ENCODE data around the gene CCDC93. TPM values are rescaled to one million over a fixed set of nuclear protein-coding genes. Genes with fewer than 3 reads are reported as not detected.
"Not testable (repeated sequence)": the region's sequence is repeated elsewhere in the genome, so short reads cannot be mapped to it uniquely, and the experiment has no call there.

Gene CCDC93
- total and polyA plus RNA-seq, 9 donors: 10.3 to 33.8 (median 25.4) TPM

GRCh38 chr2:117930775-117931174, 83.1 kb downstream of the CCDC93 start:
- TF ChIP-seq POLR2A (IDR thresholded peaks at IDR 0.05) (no peak), CTCF (IDR thresholded peaks at IDR 0.05) (no peak)
- Histone ChIP-seq H3K27me3 (no peaks in the 10 kb centered on the region), H3K36me3 (no peaks in the 10 kb centered on the region), H3K27ac (no peak overlapping the region), H3K9me3 (no peaks in the 10 kb centered on the region), H3K4me3 (no peak overlapping the region), H3K4me1 (ENCODE audit: insufficient read depth) (no peaks in the 10 kb centered on the region)
- no peak for DNase-seq
- 88 to 93% (median 92%) methylated on average over 4 of the region's 4 CpGs for WGBS, 3 donors
- intact Hi-C loops (cut with DNase I): loop anchor here in 1 of 4 donors (10.0 kb wide), 1 partner anchor 96 kb away; no protein-coding TSS in a partner anchor

- H3K9me3 ChIP-seq; H3K4me1 ChIP-seq (ENCODE audit: insufficient read depth); H3K27ac ChIP-seq; DNase-seq; intact Hi-C loops (cut with DNase I); H3K36me3 ChIP-seq; H3K27me3 ChIP-seq; H3K4me3 ChIP-seq: not testable (repeated sequence)
- 97 to 98% (median 97%) methylated on average over 9 of the region's 9 CpGs for WGBS, 3 donors
Observed at GRCh38 chr2:117923471-117923870, 90.4 kb downstream of the CCDC93 start.

DNA sequence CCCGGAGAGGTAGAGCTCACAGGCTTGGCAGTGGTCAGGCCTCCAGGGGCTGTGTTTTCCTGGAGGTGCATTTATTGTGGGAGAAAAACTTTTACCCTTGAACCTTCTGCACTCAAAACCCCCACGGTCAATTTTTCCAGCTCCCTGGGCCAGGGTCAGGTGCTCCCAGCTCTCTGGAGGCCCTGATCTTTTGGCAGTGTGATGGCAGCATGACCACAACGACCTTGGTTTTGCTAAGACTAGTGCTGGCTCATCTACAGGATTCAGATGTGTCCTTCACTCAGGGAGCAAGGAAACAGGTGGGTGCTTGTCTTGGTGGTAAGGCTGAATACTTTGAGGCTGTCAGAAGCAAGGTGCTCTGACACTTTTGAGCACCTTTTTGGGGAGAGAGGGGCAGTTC, 92.3 kb downstream of the CCDC93 start:
- DNase-seq: no peak
- no peak overlapping the region for H3K4me3 ChIP-seq
- intact Hi-C loops (cut with DNase I): no loop called here
- WGBS, 3 donors: 70 to 82% (median 81%) methylated on average over 3 of the region's 3 CpGs
- no peaks in the 10 kb centered on the region for H3K4me1 ChIP-seq (ENCODE audit: insufficient read depth)
- no peak overlapping the region for H3K27ac ChIP-seq
- no peaks in the 10 kb centered on the region for H3K27me3 ChIP-seq
- no peaks in the 10 kb centered on the region for H3K9me3 ChIP-seq
- TF ChIP-seq CTCF (IDR thresholded peaks at IDR 0.05) (no peak), EP300 (IDR thresholded peaks at IDR 0.05) (no peak), POLR2A (IDR thresholded peaks at IDR 0.05) (no peak)
- H3K36me3 ChIP-seq: no peaks in the 10 kb centered on the region

DNA sequence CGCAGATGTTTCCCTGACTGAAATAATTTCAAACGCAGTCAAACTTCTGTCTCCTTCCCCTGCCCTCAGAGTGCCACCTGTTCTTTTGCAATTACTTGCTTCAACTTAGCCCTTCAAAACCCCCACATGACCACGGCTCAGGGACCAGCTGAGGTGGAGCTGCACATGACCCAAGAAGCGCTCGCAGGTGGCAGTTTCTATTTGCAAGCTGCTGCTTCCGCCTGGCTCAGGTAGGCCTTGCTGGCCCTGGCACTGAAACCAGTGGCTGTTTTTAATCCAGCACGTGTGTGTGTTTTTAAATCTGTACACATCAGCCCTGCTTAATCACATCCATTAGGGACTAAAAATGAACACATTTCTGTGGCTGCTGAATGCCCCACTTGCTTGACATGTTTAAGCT, 95.3 kb downstream of the CCDC93 start:
- Histone ChIP-seq H3K4me1 (ENCODE audit: insufficient read depth) (no peaks in the 10 kb centered on the region), H3K27ac (no peak overlapping the region), H3K27me3 (no peaks in the 10 kb centered on the region), H3K36me3 (no peaks in the 10 kb centered on the region), H3K9me3 (no peaks in the 10 kb centered on the region), H3K4me3 (no peak overlapping the region)
- 89 to 94% (median 94%) methylated on average over 7 of the region's 7 CpGs for WGBS, 3 donors
- intact Hi-C loops (cut with DNase I): no loop called here
- TF ChIP-seq EP300 (IDR thresholded peaks at IDR 0.05) (no peak), CTCF (IDR thresholded peaks at IDR 0.05) (no peak), POLR2A (IDR thresholded peaks at IDR 0.05) (no peak)
- DNase-seq: no peak

- H3K36me3 ChIP-seq: no peaks in the 10 kb centered on the region
- intact Hi-C loops (cut with DNase I): no loop called here
Observed at GRCh38 chr2:117917223-117917917, 96.5 kb downstream of the CCDC93 start.

More at GRCh38 chr2:117917223-117917917, 96.5 kb downstream of the CCDC93 start:
- H3K4me3 ChIP-seq: no peak overlapping the region
- H3K4me1 ChIP-seq (ENCODE audit: insufficient read depth): no peaks in the 10 kb centered on the region
- TF ChIP-seq POLR2A (IDR thresholded peaks at IDR 0.05) (no peak), EP300 (IDR thresholded peaks at IDR 0.05) (no peak), CTCF (IDR thresholded peaks at IDR 0.05) (no peak)
- no peak for DNase-seq
- H3K9me3 ChIP-seq: no peaks in the 10 kb centered on the region
- H3K27me3 ChIP-seq: no peaks in the 10 kb centered on the region
- no peak overlapping the region for H3K27ac ChIP-seq
- WGBS, 3 donors: 74 to 93% (median 87%) methylated on average over 19 of the region's 19 CpGs

All from ovary (tissue), 9 donors.